BLaER1 (cell line): ENCODE data around the gene DSCAML1.
A peak's percentile ranks its signal among the peaks of the same experiment; 100 is the strongest.

Experiments
- H3K27ac ChIP-seq: shearing (Covaris generic); formaldehyde crosslinking; 2 replicates; pipeline ENCODE4 v1.8.1; 2022
- H3K27me3 ChIP-seq: shearing (Covaris generic); formaldehyde crosslinking; 2 replicates; pipeline ENCODE4 v1.8.1; 2022
- H3K36me3 ChIP-seq: shearing (Covaris generic); formaldehyde crosslinking; 2 replicates; pipeline ENCODE4 v1.8.1; 2022
- H3K4me1 ChIP-seq: shearing (Covaris generic); formaldehyde crosslinking; 2 replicates; pipeline ENCODE4 v1.8.1; 2022
- H3K4me2 ChIP-seq: shearing (Covaris generic); formaldehyde crosslinking; 2 replicates; pipeline ENCODE4 v1.8.1; 2022
- H3K4me3 ChIP-seq: shearing (Covaris generic); formaldehyde crosslinking; 2 replicates; pipeline ENCODE4 v1.8.1; 2022
- H3K9ac ChIP-seq: shearing (Covaris generic); formaldehyde crosslinking; 2 replicates; pipeline ENCODE4 v1.8.1; 2022
- H3K9me3 ChIP-seq: shearing (Covaris generic); formaldehyde crosslinking; 2 replicates; pipeline ENCODE4 v1.8.1; 2022
- H4K20me1 ChIP-seq: shearing (Covaris generic); formaldehyde crosslinking; 2 replicates; pipeline ENCODE4 v1.8.1; 2022
- Cebpa-rat ChIP-seq: shearing (Covaris generic); IDR thresholded peaks from 2 replicates; pipeline ENCODE4 v1.8.1; 2022

The DSCAML1 gene

DNA sequence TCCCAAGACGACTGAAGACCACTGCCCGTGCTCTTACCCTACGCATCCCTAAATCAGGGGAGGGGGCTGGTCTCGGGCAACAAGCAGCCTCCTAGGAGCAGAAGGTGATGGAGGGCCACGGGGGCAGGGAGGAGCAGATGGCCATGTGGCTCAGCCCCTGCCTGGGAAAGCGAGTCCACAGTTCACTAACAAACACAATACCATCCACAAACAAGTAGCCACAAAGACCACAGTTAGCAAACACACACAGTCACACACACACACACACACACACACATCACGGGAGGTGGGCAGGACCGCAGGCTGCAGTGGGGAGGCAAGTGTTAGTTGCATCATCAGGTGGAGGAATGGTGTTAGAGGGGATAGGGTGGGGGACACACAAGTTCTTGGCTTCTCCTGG is 40.8 kb upstream of the DSCAML1 start:
- TF ChIP-seq Cebpa-rat, result no peak
- H3K4me2 ChIP-seq, result peak overlapping the region; percentile 92

DNA sequence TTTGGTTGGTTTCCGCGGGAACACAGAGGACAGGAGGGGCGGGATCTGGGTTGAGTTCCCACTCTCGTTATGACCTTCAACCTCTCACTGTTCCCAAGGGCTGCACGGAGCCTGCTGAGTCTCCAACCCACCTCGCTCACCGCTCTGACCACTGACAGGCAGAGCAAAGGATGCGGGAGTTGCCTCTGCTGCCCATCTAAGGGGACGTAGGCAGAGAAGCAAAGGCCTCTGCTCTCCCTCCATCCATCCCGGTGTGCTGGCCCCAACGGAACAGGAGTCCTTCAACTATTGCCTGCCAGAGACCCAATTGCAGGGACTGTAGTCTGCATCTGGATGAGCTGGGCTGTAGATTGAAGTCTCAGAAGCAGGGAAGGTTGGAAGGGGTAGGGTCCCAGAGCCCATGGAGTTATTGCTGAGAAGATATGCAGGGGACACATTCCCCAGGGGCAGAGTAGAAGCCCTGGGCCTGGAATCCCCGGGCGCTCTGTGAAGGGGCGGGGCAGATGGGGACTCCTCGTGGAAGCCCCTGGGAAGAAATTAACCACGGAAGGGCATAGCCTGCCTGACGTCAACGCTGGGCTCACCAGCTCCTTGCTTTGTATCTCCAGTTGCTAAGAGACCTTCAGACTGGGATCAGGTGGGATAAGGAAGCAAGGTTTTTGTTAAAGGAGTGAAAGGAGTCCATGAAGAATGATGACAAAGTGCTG is 40.2 kb upstream of the DSCAML1 start:
- H3K4me2 ChIP-seq, result peak overlapping the region; percentile 92
- H3K9ac ChIP-seq, result no peak overlapping the region
- no peaks in the 10 kb centered on the region for H3K36me3 ChIP-seq
- no peak overlapping the region for H3K4me3 ChIP-seq
- H3K4me1 ChIP-seq, result peaks cover 80% of the 10 kb centered on the region
- 0 out of 2 replicates have a peak overlapping the region, but pooled peaks have one; percentile 1 for H3K27ac ChIP-seq
- no peaks in the 10 kb centered on the region for H3K27me3 ChIP-seq
- H3K9me3 ChIP-seq, result no peaks in the 10 kb centered on the region
- no peaks in the 10 kb centered on the region for H4K20me1 ChIP-seq
- TF ChIP-seq Cebpa-rat, result no peak

More for the DNA sequence above, 40.8 kb upstream of the DSCAML1 start:
- Histone ChIP-seq H3K9ac (no peak overlapping the region), H3K9me3 (no peaks in the 10 kb centered on the region), H3K27me3 (no peaks in the 10 kb centered on the region), H4K20me1 (no peaks in the 10 kb centered on the region), H3K4me3 (no peak overlapping the region), H3K27ac (0 out of 2 replicates have a peak overlapping the region, but pooled peaks have one; percentile 1), H3K36me3 (no peaks in the 10 kb centered on the region), H3K4me1 (peaks cover 79% of the 10 kb centered on the region)

DNA sequence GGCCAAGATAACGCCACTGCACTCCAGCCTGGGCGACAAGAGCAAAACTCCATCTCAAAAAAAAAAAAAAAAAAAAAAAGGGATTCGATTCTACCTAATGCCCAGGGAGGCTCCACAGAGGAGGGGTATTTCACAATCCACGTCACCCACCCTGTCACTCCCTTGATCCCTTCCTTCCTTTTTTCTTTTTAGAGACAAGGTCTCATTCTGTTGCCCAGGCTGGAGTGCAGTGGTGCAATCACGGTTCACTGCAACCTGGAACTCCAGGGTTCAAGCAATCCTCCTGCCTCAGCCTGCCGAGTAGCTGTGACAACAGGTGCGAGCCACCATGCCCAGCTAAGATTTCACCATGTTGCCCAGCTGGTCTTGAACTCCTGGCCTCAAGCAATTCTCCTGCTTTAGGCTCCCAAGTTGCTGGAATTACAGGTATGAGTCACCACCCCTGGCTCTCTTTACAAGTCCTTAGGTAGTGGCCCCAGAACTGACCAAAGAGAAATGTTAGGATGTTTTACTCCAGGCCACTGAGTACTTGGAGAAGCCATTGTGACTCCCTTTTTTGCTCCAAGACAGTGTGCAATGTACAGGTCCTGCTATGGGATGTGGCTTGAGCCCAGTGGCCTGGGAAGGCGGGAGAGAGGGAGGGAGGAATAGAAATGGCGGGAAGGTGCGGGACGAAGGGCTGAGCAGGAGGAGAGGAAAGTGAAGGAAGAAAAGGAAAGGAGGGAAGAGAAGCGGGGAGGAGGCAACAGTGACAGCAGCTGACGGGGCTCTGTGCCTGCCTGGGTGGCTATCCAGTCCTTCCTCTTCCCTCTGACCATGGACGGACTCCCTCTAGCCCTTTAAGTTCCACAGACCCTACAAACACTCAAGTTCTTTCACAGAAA is 39.3 kb upstream of the DSCAML1 start:
- Histone ChIP-seq H3K9me3 (no peaks in the 10 kb centered on the region), H3K27ac (no peak overlapping the region), H3K4me1 (peaks cover 82% of the 10 kb centered on the region), H3K36me3 (no peaks in the 10 kb centered on the region), H3K4me2 (peak overlapping the region; percentile 92), H4K20me1 (no peaks in the 10 kb centered on the region), H3K27me3 (no peaks in the 10 kb centered on the region), H3K9ac (no peak overlapping the region), H3K4me3 (no peak overlapping the region)
- TF ChIP-seq Cebpa-rat, result 0 out of 2 replicates have a peak, but pooled peaks have one; percentile 16

DNA sequence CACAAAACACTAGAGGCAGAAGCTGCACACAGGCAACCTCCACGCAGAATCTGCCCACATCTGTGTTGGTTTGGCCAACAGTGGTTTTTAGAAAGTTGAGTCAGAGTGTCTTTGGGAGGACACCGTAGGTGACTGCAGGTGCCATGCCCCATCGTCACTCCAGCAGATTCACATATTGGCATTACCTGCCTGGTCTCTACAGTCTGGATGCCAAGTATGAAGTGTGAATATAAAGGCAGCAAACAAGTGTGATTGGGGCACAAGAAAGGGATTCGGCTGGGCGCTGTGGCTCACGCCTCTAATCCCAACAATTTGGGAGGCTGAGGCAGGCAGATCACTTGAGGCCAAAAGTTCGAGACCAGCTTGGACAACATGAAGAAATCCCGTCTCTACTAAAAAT is 38.6 kb upstream of the DSCAML1 start:
- Histone ChIP-seq H3K27ac (no peak overlapping the region), H3K9ac (no peak overlapping the region), H3K4me3 (no peak overlapping the region), H4K20me1 (no peaks in the 10 kb centered on the region), H3K4me2 (peak overlapping the region; percentile 92), H3K9me3 (no peaks in the 10 kb centered on the region), H3K4me1 (peaks cover 89% of the 10 kb centered on the region), H3K36me3 (no peaks in the 10 kb centered on the region), H3K27me3 (no peaks in the 10 kb centered on the region)
- no peak for TF ChIP-seq Cebpa-rat

DNA sequence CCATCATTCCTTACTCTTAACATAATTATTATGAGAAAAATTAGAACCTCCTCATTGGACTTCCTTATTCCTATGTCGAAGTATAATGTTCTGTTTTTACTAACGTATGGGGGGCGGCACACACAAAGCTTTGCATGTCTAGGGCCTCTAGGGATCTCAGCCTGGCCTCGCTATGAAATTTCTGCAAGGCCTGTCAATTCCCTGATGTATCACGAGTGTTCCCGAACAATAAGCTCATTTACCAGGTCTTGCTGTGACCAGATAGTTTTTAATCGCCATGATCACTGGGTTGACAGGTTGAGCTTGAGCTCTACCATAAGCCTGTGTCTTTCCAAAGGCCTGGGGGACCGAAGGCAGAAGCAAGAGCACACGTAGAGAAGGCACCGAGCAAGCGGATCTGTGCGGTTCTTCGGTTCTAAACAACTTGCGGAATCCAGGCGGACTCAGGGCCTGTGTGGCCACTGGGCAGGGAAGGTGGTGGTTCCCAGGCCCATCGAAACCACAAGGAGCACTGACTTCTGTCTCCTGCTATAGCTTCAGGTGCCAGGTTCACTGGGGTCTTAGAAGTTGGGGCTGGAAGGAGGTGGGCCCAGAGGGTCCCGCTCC is 37.9 kb upstream of the DSCAML1 start:
- no peak overlapping the region for H3K9ac ChIP-seq
- no peaks in the 10 kb centered on the region for H3K36me3 ChIP-seq
- H3K27me3 ChIP-seq, result no peaks in the 10 kb centered on the region
- peaks cover 89% of the 10 kb centered on the region for H3K4me1 ChIP-seq
- H3K27ac ChIP-seq, result no peak overlapping the region
- TF ChIP-seq Cebpa-rat, result no peak
- H4K20me1 ChIP-seq, result no peaks in the 10 kb centered on the region
- no peak overlapping the region for H3K4me3 ChIP-seq
- H3K9me3 ChIP-seq, result no peaks in the 10 kb centered on the region
- H3K4me2 ChIP-seq, result peak overlapping the region; percentile 92

DNA sequence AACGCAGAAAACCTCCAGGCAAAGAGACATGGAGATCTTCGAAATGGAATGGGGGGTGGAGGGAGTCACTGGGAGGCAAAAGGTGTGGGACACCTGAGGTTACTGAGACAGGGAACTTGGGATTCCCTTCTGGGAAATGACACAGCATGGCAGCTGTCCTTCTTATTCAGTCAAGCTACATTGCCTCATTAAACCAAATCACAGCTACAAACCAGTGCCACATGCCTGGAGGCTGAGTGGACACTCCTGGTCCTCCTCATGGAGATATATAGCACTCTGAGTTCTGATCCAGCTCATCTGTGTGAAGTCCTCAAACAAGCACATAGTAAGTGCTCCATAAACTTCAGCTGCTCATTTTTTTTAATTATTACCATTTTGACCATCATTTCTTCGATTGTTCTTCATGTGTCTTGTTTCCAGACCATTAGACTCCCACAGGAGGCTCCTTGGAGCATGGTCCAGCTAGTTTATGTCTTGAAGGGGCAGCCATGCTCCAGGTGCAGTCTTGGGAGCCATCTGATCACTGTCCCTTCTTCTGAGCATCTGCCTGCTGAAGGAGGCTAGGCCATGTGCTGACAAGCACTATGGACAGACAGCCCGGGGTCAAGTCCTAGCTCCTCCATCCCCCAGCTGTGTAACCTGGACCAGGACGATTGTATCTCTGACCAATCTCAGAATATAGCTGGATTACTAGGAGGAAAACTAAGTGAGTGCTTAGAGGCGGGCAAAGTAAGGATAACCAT is 37.2 kb upstream of the DSCAML1 start:
- TF ChIP-seq Cebpa-rat, result no peak
- Histone ChIP-seq H3K9ac (no peak overlapping the region), H3K9me3 (no peaks in the 10 kb centered on the region), H3K4me3 (no peak overlapping the region), H3K36me3 (no peaks in the 10 kb centered on the region), H3K27me3 (no peaks in the 10 kb centered on the region), H4K20me1 (no peaks in the 10 kb centered on the region), H3K4me1 (peaks cover 96% of the 10 kb centered on the region), H3K4me2 (peak overlapping the region; percentile 92), H3K27ac (no peak overlapping the region)

DNA sequence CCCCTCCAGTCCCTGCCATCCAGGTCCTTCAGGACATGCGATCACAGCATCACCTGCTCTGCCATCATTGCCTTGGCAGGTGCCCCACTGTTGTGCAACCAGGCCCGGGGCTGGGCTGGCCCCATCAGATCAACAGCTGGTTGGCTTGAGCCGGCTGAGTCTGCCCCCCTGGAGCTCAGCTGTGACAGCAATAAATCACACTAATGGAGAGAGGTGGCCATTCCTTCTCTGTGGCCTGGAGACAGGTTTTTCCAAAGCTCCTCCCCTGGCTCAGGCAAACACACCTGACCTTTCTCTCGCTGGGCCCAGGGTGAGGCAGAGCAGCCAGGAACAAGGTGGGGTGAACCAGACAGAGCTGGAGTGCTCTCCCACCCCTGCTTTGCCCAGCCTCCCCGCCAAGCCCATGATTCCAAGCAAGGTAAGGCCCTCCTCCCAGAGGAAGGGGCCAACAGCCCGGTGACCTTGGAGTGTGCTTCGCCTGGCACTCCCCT is 36.4 kb upstream of the DSCAML1 start:
- TF ChIP-seq Cebpa-rat, result peak; percentile 25; the same call in 1 of the 2 replicates
- Histone ChIP-seq H3K9ac (no peak overlapping the region), H3K4me1 (peaks cover 99% of the 10 kb centered on the region), H3K4me3 (no peak overlapping the region), H3K4me2 (peak overlapping the region; percentile 92; the same call in 1 of the 2 replicates), H3K27me3 (no peaks in the 10 kb centered on the region), H3K36me3 (no peaks in the 10 kb centered on the region), H4K20me1 (no peaks in the 10 kb centered on the region), H3K9me3 (no peaks in the 10 kb centered on the region), H3K27ac (peak overlapping the region; percentile 10; the same call in 1 of the 2 replicates)

DNA sequence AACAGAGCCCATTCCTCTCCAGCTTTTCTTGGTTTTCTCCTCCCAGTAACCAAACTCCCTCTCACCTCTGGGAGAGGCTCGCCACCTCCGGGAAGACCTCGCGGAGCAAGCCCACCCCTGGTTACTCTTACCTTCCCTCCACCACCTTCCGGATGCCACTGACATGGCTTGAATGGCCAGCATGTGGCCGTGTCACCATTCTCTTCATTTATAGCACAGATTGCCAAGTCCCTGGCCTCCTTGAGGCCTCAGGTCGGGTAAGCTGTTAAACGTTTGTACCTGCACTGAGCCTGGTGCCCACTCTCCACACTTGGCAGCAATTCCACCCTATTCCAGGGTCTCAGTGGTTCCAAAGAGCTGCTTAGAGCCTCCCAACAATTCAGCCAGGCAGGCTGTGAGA is 35.5 kb upstream of the DSCAML1 start:
- Histone ChIP-seq H3K36me3 (no peaks in the 10 kb centered on the region), H3K4me1 (peaks cover 99% of the 10 kb centered on the region), H3K4me2 (peak overlapping the region; percentile 92; the same call in 1 of the 2 replicates), H4K20me1 (no peaks in the 10 kb centered on the region), H3K27me3 (no peaks in the 10 kb centered on the region), H3K27ac (no peak overlapping the region), H3K9ac (no peak overlapping the region), H3K4me3 (no peak overlapping the region), H3K9me3 (no peaks in the 10 kb centered on the region)
- no peak for TF ChIP-seq Cebpa-rat
